Astrocyte (in vitro differentiated cells and primary cell): ENCODE measurements around the gene TOM1L2.

Experiments used
- CTCF ChIP-seq: IDR thresholded peaks from 2 replicates; pipeline ENCODE4 v1.5.1; 2011; ENCODE audit warnings: low read depth, mild to moderate bottlenecking, inconsistent platforms, low read length, moderate library complexity; ENCODE audit not compliant: insufficient read depth
- EZH2 ChIP-seq: IDR thresholded peaks from 2 replicates; pipeline ENCODE4 v1.6.1; 2012; ENCODE audit warnings: mild to moderate bottlenecking, low read length, inconsistent platforms; ENCODE audit not compliant: insufficient read depth

GRCh38 chr17:17824783-17825614 lies 147.2 kb downstream of the TOM1L2 start:
- no peak for TF ChIP-seq CTCF
- no peak for TF ChIP-seq EZH2
